Left ventricle myocardium inferior (tissue), 1 donor: ENCODE data around the gene PLEKHG4B. TPM values are rescaled to one million over a fixed set of nuclear protein-coding genes. Genes with fewer than 3 reads are reported as not detected.
"Not testable (repeated sequence)": the region's sequence is repeated elsewhere in the genome, so short reads cannot be mapped to it uniquely, and the experiment has no call there.

Experiments used
- DNase-seq: peaks from one replicate; pipeline ENCODE4 v3.0.0-alpha.2; 2020
- H3K27ac ChIP-seq: fragments of 200-600 bp; replicated peaks from 2 replicates; pipeline ENCODE4 v1.8.0; 2021
- H3K27me3 ChIP-seq: fragments of 200-600 bp; 2 replicates; pipeline ENCODE4 v1.8.0; 2021; ENCODE audit warnings: low read depth
- H3K36me3 ChIP-seq: fragments of 200-600 bp; 2 replicates; pipeline ENCODE4 v1.8.0; 2021
- H3K4me1 ChIP-seq: fragments of 200-600 bp; 2 replicates; pipeline ENCODE4 v1.8.0; 2021
- H3K4me3 ChIP-seq: fragments of 200-600 bp; 2 replicates; pipeline ENCODE4 v1.8.0; 2021; ENCODE audit warnings: mild to moderate bottlenecking, moderate library complexity
- H3K9me3 ChIP-seq: fragments of 200-600 bp; replicated peaks from 2 replicates; pipeline ENCODE4 v1.8.0; 2021
- intact Hi-C: fragments of 100-400 bp; cut with micrococcal nuclease; formaldehyde crosslinking; loops from one replicate; pipeline ENCODE4 v1.11.0; 2022
- total RNA-seq: library from RNA; stranded (reverse); fragmentation: NEBNext Ultra II Directional; extraction: Animal tissue kit (Norgen Biotek cat#: 25700); gene quantifications from one replicate; pipeline ENCODE4 v1.2.1, GENCODE V29; 2021
- TF ChIP-seq, protein P1 (sequence below): fragments of 200-600 bp; IDR thresholded peaks from 2 replicates; pipeline ENCODE4 v1.8.0; 2021; ENCODE audit warnings: antibody characterized with exemption, mild to moderate bottlenecking, borderline replicate concordance
- donor health status: DM: no; HTN: yes; CAD: no; lungs with severe emphysema.

Gene PLEKHG4B
- total RNA-seq, 1 donor from 2014 or later, result not detected

DNA sequence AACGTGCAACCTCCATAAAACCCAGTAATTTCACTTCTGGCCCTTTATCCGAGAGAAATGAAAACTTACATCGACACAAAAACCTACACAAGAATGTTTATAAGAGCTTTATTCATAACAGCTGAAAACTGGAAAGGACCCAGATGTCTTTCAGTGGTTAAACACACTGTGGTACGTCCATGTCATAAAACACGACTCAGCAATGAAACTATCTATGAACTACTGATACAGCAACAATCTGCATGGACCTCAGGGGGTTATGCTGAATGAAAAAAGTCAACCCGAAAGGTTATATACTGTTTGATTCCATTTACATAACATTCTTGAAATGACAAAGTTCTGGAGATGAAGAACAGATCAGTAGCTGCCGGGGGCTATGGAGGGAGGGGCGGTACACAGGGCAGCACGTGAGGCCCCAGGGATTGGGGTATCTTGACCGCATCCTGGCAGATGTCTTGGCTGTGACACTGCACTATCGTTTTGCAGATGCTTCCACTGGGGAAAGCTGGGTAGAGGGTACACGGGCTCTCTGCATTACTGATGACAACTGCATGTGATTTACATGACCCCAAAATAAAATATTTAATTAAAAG is 121.9 kb downstream of the PLEKHG4B start:
- intact Hi-C loops, result no loop called here
- H3K27ac ChIP-seq, result no peak overlapping the region
- no peaks in the 10 kb centered on the region for H3K27me3 ChIP-seq
- TF ChIP-seq, protein P1, sequence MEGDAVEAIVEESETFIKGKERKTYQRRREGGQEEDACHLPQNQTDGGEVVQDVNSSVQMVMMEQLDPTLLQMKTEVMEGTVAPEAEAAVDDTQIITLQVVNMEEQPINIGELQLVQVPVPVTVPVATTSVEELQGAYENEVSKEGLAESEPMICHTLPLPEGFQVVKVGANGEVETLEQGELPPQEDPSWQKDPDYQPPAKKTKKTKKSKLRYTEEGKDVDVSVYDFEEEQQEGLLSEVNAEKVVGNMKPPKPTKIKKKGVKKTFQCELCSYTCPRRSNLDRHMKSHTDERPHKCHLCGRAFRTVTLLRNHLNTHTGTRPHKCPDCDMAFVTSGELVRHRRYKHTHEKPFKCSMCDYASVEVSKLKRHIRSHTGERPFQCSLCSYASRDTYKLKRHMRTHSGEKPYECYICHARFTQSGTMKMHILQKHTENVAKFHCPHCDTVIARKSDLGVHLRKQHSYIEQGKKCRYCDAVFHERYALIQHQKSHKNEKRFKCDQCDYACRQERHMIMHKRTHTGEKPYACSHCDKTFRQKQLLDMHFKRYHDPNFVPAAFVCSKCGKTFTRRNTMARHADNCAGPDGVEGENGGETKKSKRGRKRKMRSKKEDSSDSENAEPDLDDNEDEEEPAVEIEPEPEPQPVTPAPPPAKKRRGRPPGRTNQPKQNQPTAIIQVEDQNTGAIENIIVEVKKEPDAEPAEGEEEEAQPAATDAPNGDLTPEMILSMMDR, result no peak
- H3K9me3 ChIP-seq, result no peaks in the 10 kb centered on the region
- peaks cover 30% of the 10 kb centered on the region for H3K4me1 ChIP-seq
- H3K36me3 ChIP-seq, result peaks cover 16% of the 10 kb centered on the region
- no peak overlapping the region for H3K4me3 ChIP-seq
- no peak for DNase-seq

GRCh38 chr5:215256-215655 is 123.3 kb downstream of the PLEKHG4B start:
- DNase-seq, H3K27ac ChIP-seq, H3K27me3 ChIP-seq, intact Hi-C loops, H3K4me3 ChIP-seq, H3K9me3 ChIP-seq: not testable (repeated sequence)
- H3K36me3 ChIP-seq, result peaks cover 16% of the 10 kb centered on the region
- H3K4me1 ChIP-seq, result peaks cover 43% of the 10 kb centered on the region

GRCh38 chr5:216076-216475 is 124.1 kb downstream of the PLEKHG4B start:
- H3K9me3 ChIP-seq, intact Hi-C loops, DNase-seq, H3K27me3 ChIP-seq, H3K27ac ChIP-seq, H3K4me3 ChIP-seq: not testable (repeated sequence)
- Histone ChIP-seq H3K36me3 (peaks cover 16% of the 10 kb centered on the region), H3K4me1 (peaks cover 52% of the 10 kb centered on the region)

DNA sequence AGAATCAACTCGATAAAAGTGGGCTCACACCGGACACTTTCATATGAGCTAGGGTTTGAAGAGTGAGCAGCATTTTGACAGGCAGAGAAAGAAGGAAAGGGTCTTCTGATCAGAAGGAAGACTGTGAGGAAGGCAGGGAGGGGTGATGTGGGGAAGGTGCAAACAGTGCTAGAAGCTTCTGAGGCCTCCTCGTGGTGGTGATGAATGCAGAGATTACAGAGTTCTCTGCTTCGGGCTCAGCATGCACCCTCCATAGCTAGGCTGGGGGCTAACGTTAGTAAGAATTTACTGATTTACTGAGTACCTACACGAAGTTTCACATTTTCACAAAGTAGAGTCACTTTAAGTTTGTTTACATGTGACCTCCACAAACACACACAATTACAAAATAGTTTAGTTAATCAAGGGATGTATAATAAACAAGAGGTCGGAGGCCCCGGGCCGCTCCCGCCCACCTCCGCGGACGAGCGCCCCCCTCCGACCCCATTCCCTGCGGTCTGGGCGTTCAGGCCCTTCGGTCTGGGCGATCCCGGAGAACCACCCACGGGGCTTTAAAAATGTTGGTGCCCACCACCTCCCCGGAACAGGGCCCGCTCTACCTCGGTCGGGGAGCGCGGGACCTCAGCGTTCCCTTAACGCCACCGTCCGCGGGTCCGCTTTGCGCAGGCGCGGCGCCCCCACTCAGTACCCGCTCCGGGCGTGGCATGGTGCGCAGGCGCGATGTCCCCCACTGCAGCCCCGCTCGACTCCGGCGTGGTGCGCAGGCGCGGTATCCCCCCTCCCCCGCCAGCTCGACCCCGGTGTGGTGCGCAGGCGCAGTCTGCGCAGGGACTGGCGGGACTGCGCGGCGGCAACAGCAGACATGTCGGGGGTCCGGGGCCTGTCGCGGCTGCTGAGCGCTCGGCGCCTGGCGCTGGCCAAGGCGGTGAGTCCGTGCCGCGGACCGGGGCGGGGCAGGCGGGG is 125.8 kb downstream of the PLEKHG4B start, which contains the start of the genes CCDC127 and SDHA:
Gene CCDC127, minus strand, starts transcription at position 660 of the 963 bp plus-strand sequence. CDS start 1,304 bp downstream, outside the sequence.
Gene SDHA, plus strand, starts transcription at position 827 of the 963 bp plus-strand sequence. Its CDS starts 36 bp downstream, at position 863.
- intact Hi-C loops, H3K9me3 ChIP-seq, H3K27me3 ChIP-seq: not testable (repeated sequence)
- H3K4me1 ChIP-seq, result peaks cover 69% of the 10 kb centered on the region
- H3K27ac ChIP-seq, result peak within 1 kb of the TSS; percentile 99
- H3K4me3 ChIP-seq, result peak within 1 kb of the TSS; percentile 100
- peak; percentile 98 for DNase-seq
- peaks cover 16% of the 10 kb centered on the region for H3K36me3 ChIP-seq
- TF ChIP-seq, protein P1, result peak; percentile 37

GRCh38 chr5:218457-219291 is 126.7 kb downstream of the PLEKHG4B start:
- H3K4me1 ChIP-seq, result peaks cover 78% of the 10 kb centered on the region
- H3K9me3 ChIP-seq, result no peaks in the 10 kb centered on the region
- peaks cover 14% of the 10 kb centered on the region for H3K36me3 ChIP-seq
- DNase-seq, result no peak
- H3K4me3 ChIP-seq, result peak overlapping the region; percentile 100
- intact Hi-C loops, result no loop called here
- TF ChIP-seq, protein P1, result peak; percentile 15
- peak overlapping the region; percentile 99 for H3K27ac ChIP-seq
- H3K27me3 ChIP-seq, result no peaks in the 10 kb centered on the region

DNA sequence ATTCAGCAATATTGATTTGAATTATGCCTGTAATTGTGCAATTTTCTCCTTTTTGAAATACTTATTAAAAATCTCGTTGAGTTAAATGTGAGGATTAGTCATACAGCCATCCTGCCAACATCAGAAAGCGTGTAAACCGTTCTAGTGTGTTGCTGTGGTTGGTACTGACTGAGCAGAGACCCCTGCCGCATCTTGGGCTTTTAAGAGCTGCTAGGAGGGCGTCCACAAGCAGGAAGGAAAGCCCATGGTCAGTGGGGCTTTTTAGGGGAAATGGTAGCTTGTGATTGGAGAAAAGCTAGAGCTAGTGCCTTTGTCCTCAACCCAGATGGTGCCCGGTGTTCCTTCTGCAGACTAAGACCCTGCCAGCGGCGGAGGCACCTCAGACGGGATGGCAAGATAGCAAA is 127.5 kb downstream of the PLEKHG4B start:
- Histone ChIP-seq H3K27ac (peak overlapping the region; percentile 99), H3K4me1 (peaks cover 81% of the 10 kb centered on the region), H3K9me3 (no peaks in the 10 kb centered on the region), H3K36me3 (peaks cover 15% of the 10 kb centered on the region), H3K4me3 (peak overlapping the region; percentile 100), H3K27me3 (no peaks in the 10 kb centered on the region)
- TF ChIP-seq, protein P1, result no peak
- intact Hi-C loops, result no loop called here
- no peak for DNase-seq
